DOHH2 (cell line): ENCODE measurements around the gene IL10RB.

Source experiments
- H3F3A ChIP-seq: fragments of 200-600 bp; sonication (generic), shearing (Covaris generic); 2 replicates; pipeline ENCODE4 v1.6.0; 2016; ENCODE audit warnings: antibody characterized with exemption, mild to moderate bottlenecking; ENCODE audit not compliant: control insufficient read depth, insufficient read depth
- H3K27ac ChIP-seq: fragments of 200-600 bp; sonication (generic); 2 replicates; pipeline ENCODE4 v1.5.1; 2014; ENCODE audit warnings: low read depth, mild to moderate bottlenecking, low read length, moderate library complexity
- H3K27me3 ChIP-seq: fragments of 200-600 bp; sonication (generic); 2 replicates; pipeline ENCODE4 v1.6.1; 2014; ENCODE audit warnings: mild to moderate bottlenecking, low read length, mixed read lengths; ENCODE audit not compliant: control insufficient read depth
- H3K36me3 ChIP-seq: fragments of 200-600 bp; sonication (generic); 2 replicates; pipeline ENCODE4 v1.6.1; 2014; ENCODE audit warnings: mild to moderate bottlenecking, low read length, moderate library complexity, mixed read lengths; ENCODE audit not compliant: control insufficient read depth
- H3K4me1 ChIP-seq: fragments of 200-600 bp; sonication (generic); 2 replicates; pipeline ENCODE4 v1.6.1; 2014; ENCODE audit warnings: mild to moderate bottlenecking, low read length, mixed read lengths; ENCODE audit not compliant: control insufficient read depth
- H3K4me2 ChIP-seq: fragments of 200-600 bp; sonication (generic); 2 replicates; pipeline ENCODE4 v1.6.0; 2014; ENCODE audit warnings: mild to moderate bottlenecking, low read length, moderate library complexity
- H3K4me3 ChIP-seq: fragments of 200-600 bp; sonication (generic); 2 replicates; pipeline ENCODE4 v1.5.1; 2014; ENCODE audit warnings: mild to moderate bottlenecking, low read length, mixed read lengths
- H3K79me2 ChIP-seq: fragments of 200-600 bp; sonication (generic); 2 replicates; pipeline ENCODE4 v1.6.1; 2014; ENCODE audit warnings: mild to moderate bottlenecking, low read length, mixed read lengths; ENCODE audit not compliant: control insufficient read depth
- H3K9me2 ChIP-seq: fragments of 200-600 bp; sonication (generic); replicated peaks from 2 replicates; pipeline ENCODE4 v1.6.1; 2014; ENCODE audit warnings: mild to moderate bottlenecking, low read length, mixed read lengths; ENCODE audit not compliant: control insufficient read depth
- H3K9me3 ChIP-seq: fragments of 200-600 bp; sonication (generic); 2 replicates; pipeline ENCODE4 v1.6.1; 2014; ENCODE audit warnings: antibody characterized with exemption, low read length, mixed read lengths; ENCODE audit not compliant: control insufficient read depth, insufficient read depth
- H4K20me1 ChIP-seq: fragments of 200-600 bp; sonication (generic); 2 replicates; pipeline ENCODE4 v1.6.0; 2014; ENCODE audit warnings: low read depth, mild to moderate bottlenecking, antibody characterized with exemption, low read length, moderate library complexity; ENCODE audit not compliant: control insufficient read depth, insufficient read depth
- EZH2phosphoT487 ChIP-seq: fragments of 200-600 bp; sonication (generic); IDR thresholded peaks from 2 replicates; pipeline ENCODE4 v1.6.1; 2017; ENCODE audit warnings: borderline replicate concordance, mild to moderate bottlenecking, antibody characterized with exemption, low read length, moderate library complexity, mixed read lengths
- TF ChIP-seq, protein P1 (sequence below): fragments of 200-600 bp; sonication (generic); IDR thresholded peaks from one replicate; pipeline ENCODE4 v1.5.1; 2014; ENCODE audit warnings: antibody characterized with exemption, mild to moderate bottlenecking, low read depth, low read length; ENCODE audit not compliant: poor library complexity, severe bottlenecking

The IL10RB gene

DNA sequence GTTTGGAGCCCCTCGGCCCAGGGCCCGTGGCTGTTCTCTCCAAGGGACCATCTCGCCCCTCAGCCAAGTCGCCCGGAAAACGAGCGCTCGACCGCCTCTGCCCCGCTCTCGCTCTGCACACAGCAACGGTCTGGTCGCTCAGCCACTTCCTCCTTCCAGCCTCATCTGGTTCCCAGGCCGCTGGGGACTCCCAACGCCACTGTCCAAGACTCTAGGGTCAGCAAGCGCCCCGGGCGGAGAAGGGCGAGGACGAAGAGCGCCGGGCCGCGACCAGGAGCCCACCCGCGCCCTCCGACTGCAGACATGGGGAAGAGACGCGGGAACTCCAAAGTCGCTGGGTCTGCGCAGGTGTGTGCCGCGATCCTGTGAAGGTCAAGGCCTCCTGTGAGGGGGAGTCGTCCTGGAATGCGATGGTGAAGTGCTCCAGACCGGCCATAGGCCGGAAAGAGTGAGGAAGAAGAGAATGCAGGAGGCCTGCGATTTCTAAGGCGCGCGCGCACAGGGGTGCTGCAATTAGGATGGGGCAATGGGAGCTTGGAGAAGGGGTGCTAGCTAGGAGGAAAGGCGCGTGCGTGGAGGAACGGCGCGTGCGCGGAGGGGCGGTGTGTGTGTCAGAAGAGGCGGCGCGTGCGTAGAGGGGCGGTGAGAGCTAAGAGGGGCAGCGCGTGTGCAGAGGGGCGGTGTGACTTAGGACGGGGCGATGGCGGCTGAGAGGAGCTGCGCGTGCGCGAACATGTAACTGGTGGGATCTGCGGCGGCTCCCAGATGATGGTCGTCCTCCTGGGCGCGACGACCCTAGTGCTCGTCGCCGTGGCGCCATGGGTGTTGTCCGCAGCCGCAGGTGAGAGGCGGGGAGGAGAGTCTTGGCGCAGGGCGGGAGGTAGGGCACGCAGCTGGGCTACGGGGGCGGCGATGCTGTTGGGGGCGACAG is 58.4 kb downstream of the IL10RB start, which contains the start of gene IFNAR1:
IFNAR1 (plus strand) TSS at position 680 of the 931 bp plus-strand sequence; CDS start at position 766, 86 bp downstream.
- no peaks in the 10 kb centered on the region for H3K9me2 ChIP-seq
- peak within 1 kb of the TSS; percentile 84 for H3K4me2 ChIP-seq
- H3K79me2 ChIP-seq: peaks cover 58% of the 10 kb centered on the region
- no peaks in the 10 kb centered on the region for H3K9me3 ChIP-seq
- H4K20me1 ChIP-seq: peaks cover 4% of the 10 kb centered on the region; the same call in 1 of the 2 replicates
- H3K4me3 ChIP-seq: peak within 1 kb of the TSS; percentile 98
- H3F3A ChIP-seq: peaks cover 10% of the 10 kb centered on the region
- peaks cover 39% of the 10 kb centered on the region for H3K36me3 ChIP-seq
- H3K27me3 ChIP-seq: no peaks in the 10 kb centered on the region
- H3K27ac ChIP-seq: peak within 1 kb of the TSS; percentile 89
- peaks cover 38% of the 10 kb centered on the region for H3K4me1 ChIP-seq
- no peak for TF ChIP-seq EZH2phosphoT487
- TF ChIP-seq, protein P1, sequence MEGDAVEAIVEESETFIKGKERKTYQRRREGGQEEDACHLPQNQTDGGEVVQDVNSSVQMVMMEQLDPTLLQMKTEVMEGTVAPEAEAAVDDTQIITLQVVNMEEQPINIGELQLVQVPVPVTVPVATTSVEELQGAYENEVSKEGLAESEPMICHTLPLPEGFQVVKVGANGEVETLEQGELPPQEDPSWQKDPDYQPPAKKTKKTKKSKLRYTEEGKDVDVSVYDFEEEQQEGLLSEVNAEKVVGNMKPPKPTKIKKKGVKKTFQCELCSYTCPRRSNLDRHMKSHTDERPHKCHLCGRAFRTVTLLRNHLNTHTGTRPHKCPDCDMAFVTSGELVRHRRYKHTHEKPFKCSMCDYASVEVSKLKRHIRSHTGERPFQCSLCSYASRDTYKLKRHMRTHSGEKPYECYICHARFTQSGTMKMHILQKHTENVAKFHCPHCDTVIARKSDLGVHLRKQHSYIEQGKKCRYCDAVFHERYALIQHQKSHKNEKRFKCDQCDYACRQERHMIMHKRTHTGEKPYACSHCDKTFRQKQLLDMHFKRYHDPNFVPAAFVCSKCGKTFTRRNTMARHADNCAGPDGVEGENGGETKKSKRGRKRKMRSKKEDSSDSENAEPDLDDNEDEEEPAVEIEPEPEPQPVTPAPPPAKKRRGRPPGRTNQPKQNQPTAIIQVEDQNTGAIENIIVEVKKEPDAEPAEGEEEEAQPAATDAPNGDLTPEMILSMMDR: no peak

DNA sequence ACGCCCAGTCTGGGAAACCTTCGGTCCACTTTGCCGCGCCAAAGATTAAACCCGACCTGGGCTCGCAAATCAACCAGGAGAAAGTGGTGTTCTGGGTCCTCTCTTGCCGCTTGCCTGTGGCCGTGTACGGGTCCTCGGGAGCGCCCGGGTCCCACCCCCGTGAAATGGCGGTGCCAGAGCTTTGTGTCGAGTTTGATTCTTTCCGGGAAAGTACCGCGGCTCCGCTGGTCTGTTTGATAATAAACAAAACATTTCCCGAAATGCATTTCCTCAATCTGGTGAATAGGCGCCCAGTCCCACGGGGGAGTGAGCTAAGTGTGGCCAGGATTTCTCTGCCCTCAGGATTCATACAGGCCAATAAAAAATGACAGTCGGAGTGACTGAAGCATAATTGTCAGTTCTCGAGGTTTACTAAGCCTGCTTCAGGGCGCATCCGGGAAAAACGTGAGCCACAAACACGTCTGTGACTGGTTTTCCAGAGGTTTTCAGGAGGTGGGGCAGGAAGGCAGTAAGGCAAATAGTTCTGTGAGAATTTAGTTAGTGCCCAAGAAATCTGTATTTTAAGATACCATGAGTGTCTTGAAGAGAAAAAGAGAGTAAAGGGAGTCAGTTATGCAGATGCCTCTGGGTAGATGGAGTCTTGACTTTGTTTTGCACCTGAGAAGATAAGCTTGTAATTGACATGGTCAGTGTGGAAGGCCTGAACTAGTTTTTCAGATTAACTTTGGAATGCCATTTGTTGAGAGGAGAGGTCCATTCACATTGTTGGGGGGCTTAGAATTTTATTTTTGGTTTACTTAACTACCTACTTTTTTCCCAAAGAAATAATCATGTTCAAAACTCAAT is 59.3 kb downstream of the IL10RB start:
- TF ChIP-seq, protein P1: no peak
- TF ChIP-seq EZH2phosphoT487: no peak
- Histone ChIP-seq H3K79me2 (peaks cover 67% of the 10 kb centered on the region), H4K20me1 (peaks cover 4% of the 10 kb centered on the region; the same call in 1 of the 2 replicates)

DNA sequence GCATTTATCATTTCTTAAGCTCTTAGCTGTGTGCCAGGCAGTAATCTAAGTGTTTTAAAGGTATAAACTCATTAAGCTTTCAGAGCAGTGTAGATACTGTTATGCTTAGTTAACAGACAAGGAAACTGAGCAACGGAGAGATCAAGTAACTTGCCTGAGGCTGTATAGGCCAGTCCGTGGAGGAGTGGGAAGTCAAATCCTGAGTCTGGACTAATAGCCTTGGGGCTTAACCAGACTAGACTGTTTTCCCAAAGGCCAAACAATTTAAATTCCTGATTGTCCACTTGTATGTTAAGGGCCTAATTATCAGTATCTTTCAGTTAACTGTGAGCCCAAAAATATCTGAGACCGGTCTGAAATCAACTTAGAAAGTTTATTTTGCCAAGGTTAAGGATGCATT is 61.2 kb downstream of the IL10RB start:
- peaks cover 38% of the 10 kb centered on the region for H3K4me1 ChIP-seq
- H3K4me2 ChIP-seq: peak overlapping the region; percentile 84
- H3K79me2 ChIP-seq: peaks cover 85% of the 10 kb centered on the region

More for the DNA sequence above, 59.3 kb downstream of the IL10RB start:
- Histone ChIP-seq H3K27ac (peak overlapping the region; percentile 89), H3K4me3 (peak overlapping the region; percentile 98), H3K4me1 (peaks cover 38% of the 10 kb centered on the region), H3K4me2 (peak overlapping the region; percentile 84), H3K9me2 (no peaks in the 10 kb centered on the region), H3K27me3 (no peaks in the 10 kb centered on the region), H3K36me3 (peaks cover 48% of the 10 kb centered on the region), H3F3A (peaks cover 10% of the 10 kb centered on the region), H3K9me3 (no peaks in the 10 kb centered on the region)

More for the DNA sequence above, 61.2 kb downstream of the IL10RB start:
- Histone ChIP-seq H3F3A (no peaks in the 10 kb centered on the region), H3K27me3 (no peaks in the 10 kb centered on the region), H3K9me2 (no peaks in the 10 kb centered on the region), H3K9me3 (peaks cover 8% of the 10 kb centered on the region; the same call in 1 of the 2 replicates), H3K27ac (no peak overlapping the region), H4K20me1 (peaks cover 4% of the 10 kb centered on the region; the same call in 1 of the 2 replicates), H3K4me3 (peak overlapping the region; percentile 98; the same call in 1 of the 2 replicates), H3K36me3 (peaks cover 67% of the 10 kb centered on the region)
- no peak for TF ChIP-seq EZH2phosphoT487
- TF ChIP-seq, protein P1: no peak
